ENCODE data around the gene NLN.

DNA sequence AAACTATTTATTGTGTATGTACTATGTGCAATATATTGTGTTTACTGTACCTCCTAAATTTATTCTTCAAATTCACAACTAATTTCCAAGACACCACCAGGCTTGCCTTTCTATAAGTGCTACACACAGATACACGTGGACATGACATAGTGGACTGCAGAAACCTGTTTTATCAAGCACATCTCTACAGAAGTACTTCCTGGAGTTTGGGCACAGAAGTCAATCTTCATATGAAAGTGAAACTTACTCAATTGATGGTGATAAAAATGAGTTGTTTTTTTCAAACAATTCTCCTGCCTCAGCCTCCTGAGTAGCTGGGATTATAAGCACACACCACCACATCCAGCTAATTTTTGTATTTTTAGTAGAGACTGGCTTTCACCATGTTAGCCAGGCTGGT, 57.6 kb downstream of the NLN start:
- TF ChIP-seq, protein P1, sequence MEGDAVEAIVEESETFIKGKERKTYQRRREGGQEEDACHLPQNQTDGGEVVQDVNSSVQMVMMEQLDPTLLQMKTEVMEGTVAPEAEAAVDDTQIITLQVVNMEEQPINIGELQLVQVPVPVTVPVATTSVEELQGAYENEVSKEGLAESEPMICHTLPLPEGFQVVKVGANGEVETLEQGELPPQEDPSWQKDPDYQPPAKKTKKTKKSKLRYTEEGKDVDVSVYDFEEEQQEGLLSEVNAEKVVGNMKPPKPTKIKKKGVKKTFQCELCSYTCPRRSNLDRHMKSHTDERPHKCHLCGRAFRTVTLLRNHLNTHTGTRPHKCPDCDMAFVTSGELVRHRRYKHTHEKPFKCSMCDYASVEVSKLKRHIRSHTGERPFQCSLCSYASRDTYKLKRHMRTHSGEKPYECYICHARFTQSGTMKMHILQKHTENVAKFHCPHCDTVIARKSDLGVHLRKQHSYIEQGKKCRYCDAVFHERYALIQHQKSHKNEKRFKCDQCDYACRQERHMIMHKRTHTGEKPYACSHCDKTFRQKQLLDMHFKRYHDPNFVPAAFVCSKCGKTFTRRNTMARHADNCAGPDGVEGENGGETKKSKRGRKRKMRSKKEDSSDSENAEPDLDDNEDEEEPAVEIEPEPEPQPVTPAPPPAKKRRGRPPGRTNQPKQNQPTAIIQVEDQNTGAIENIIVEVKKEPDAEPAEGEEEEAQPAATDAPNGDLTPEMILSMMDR (optimal IDR thresholded peaks at IDR 0.05 in 1 of 3, IDR thresholded peaks at IDR 0.05 in 1 of 3, conservative IDR thresholded peaks at IDR 0.05 in 1 of 3; ENCODE audit: extremely low read depth in 1 of 3, insufficient read depth in 2 of 3, low read length in 3 of 3): no peak
- no peak for TF ChIP-seq EZH2 (IDR thresholded peaks at IDR 0.05; ENCODE audit: low read length)
